DMS 273 (cell line): ENCODE measurements around the gene CYSLTR2.
"Not testable (repeated sequence)": the region's sequence is repeated elsewhere in the genome, so short reads cannot be mapped to it uniquely, and the experiment has no call there.

Source experiments
- DNase-seq: peaks from one replicate; lab custom pipeline; 2025; ENCODE audit not compliant: unreplicated experiment; lab: John Stamatoyannopoulos, UW

The CYSLTR2 gene

DNA sequence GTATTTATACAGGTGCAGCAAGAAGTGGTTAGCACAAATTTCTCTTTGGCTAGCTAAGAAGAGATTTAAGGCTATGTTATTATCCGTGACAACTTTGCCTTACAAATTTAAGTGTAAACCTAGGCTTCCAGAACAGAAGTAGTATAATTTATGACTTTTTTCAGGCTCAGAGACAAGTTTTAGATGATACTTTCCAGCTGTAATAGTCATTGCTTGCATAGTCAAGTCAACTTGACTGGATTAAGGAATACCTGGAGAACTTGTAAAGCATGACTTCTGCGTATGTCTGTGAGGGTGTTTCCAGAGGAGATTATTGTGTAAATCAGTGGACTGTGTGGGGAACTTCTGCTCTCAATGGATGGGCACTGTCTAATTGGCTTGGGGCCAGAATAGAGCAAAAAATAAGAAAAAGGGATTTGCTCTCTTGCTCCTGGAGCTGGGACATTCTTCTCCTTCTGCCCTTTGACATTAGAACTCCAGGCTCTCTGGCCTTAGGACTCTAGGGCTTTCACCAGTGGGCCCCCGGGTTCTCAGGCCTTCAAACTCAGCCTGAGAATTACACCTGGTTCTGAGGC is 33.0 kb downstream of the CYSLTR2 start:
- DNase-seq, result no peak

DNA sequence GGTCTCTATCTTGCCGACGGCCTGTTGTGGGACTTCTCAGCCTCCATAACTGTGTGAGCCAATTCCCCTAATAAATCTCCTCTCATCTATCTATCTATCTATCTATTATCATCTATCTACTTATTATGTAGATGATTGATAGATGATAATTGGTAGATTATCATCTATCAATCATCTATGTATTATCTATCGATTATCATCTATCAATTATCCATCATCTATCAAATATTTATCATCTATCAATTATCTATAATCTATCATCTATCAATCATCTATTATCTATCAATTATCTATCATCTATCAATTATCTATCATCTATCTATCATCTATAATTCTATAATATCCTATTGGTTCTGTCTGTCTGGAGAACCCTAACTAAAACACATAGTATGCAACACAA is 33.5 kb downstream of the CYSLTR2 start:
- no peak for DNase-seq

DNA sequence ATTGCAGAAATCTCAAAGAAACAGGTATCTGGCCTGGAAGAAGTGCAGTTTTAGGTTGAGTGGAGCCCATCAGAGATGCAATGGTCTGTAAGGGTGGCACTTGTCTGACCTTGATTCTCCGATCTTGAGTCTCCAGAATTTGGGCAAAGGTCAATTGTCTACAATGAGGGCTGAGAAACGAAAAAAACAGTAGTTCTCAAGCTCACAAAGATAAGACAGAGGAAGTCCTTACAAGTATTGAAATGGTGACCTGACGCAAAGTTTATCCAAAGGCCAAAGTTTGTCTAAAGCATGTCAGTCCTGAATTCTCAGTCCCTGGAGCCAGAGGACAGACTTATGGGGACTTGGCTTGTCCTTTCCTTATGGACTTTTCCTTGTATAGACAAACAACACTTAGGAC is 40.3 kb downstream of the CYSLTR2 start:
- DNase-seq, result no peak

DNA sequence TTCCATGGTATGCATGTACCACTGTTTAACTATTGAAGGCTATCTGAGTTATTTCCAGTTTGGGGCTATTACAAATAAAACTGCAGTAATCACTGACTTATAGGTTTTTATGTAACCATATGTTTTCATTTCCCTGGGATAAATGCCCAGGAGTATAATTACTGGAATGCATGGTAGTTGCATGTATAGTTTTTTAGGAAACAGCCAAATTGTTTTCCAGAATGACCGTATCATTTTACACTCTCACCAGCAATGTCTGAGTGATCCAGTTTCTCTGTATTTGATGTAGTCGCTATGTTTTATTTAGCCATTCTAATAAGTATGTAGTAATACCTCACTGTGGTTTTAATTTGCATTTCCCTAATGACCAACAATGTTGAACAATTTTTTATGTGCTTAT is 42.0 kb downstream of the CYSLTR2 start:
- DNase-seq, result no peak

DNA sequence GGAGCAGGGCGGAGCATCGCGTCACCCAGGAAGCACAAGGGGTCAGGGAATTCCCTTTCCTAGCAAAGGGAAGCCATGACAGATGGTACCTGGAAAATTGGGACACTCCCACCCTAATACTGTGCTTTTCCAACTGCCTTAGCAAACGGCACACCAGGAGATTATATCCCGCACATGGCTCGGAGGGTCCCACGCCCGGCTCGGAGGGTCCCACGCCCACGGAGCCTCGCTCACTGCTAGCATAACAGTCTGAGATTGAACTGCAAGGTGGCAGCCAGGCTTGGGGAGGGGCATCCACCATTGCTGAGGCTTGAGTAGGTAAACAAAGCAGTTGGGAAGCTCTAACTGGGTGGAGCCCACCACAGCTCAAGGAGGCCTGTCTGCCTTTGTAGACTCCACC is 42.9 kb downstream of the CYSLTR2 start:
- DNase-seq, result not testable (repeated sequence)

DNA sequence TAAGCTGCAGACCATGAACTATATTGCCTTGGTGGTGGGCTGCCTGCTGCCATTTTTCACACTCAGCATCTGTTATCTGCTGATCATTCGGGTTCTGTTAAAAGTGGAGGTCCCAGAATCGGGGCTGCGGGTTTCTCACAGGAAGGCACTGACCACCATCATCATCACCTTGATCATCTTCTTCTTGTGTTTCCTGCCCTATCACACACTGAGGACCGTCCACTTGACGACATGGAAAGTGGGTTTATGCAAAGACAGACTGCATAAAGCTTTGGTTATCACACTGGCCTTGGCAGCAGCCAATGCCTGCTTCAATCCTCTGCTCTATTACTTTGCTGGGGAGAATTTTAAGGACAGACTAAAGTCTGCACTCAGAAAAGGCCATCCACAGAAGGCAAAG is 53.7 kb downstream of the CYSLTR2 start:
- DNase-seq, result no peak

DNA sequence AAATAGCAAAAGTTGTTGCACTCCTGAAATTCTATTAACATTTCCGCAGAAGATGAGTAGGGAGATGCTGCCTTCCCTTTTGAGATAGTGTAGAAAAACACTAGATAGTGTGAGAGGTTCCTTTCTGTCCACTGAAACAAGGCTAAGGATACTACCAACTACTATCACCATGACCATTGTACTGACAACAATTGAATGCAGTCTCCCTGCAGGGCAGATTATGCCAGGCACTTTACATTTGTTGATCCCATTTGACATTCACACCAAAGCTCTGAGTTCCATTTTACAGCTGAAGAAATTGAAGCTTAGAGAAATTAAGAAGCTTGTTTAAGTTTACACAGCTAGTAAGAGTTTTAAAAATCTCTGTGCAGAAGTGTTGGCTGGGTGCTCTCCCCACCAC is 55.0 kb downstream of the CYSLTR2 start:
- DNase-seq, result no peak

DNA sequence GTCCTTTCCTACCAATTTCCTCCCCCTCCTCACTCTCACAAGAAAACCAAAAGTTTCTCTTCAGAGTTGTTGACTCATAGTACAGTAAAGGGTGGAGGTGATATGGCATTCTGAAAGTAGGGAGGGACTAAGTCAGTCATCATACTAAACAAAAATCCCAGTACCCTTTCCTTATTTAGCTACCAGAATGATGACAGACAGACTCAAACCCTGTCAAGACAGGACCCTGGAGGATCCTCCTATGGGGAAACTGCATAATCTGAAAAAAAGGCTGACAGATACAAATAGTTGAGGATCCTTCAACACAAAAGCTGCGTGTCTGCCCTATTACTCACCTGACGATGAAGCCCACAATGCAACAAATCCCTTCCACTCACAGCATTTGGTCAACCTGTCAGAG is 55.5 kb downstream of the CYSLTR2 start:
- DNase-seq, result no peak

DNA sequence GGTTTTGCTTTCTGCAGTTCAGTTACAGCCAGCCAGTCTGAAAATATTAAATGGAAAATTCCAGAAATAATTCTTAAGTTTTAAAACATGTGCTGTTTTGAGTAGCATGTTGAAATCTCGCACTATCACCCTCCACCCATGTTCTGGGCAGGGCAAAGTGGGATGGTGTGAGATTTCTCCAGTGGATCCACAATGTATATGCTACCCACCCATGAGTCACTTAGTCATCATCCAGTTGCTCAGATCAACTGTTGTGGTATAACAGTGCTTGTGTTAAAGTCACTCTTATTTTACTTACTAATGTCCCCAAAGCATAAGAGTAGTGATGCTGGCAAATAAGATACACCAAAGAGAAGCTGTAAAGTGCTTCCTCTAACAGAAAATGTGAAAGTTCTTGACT is 56.4 kb downstream of the CYSLTR2 start:
- no peak for DNase-seq

DNA sequence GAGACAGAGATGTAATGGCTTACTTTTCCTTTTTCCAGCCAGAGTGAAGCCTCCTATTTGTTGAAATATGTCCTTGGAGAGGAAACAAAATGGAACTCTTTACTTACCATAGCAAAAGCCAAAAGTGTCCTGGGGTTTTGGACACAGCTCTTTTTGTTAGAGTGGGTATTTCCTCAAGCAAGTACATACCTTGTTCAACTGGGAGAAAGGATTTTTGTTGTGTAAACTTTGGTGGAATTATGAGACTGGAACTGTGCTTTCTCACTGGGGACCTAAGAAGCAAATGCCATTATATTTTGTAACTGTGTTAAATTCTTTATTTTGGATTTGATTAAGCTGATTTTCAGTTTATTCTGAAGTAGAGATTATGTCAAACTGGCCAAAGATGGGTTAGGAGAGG is 58.4 kb downstream of the CYSLTR2 start:
- DNase-seq, result no peak

DNA sequence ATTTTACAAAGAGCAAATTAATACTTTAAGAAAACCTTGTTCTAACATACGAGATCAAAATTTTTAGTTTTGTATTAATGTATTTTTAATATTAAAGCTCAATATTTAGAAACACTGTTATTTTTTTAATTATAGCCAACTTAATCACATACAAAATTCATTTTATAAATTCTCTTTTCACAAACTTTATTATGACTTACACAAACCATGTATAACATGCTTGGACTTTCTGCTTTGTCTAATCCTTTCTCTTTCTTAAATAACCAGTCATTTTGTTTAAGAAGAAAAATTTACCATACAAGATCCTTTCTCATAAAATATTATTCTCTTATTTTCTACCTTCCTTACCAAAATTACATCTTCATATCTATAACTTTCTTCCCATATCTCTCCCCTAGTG is 62.2 kb downstream of the CYSLTR2 start:
- no peak for DNase-seq

DNA sequence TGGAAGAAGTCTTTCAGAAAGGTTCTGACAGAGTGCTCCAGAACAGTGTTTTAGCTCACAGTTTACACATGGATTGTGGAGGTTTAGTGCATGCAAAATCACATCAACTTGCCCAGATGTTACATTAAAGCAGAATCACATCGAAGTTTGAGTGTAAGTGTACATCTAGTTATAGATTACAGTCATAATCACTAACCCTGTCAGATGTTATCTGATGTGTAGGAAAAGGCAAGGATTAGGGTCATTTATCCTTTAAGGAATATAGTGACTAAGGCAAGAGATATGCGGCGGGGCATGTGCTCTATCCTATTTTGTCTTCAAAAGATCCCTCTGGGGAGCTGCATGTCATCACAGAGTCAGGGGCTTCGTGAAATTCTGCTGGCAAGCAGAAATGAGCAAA is 66.9 kb downstream of the CYSLTR2 start:
- no peak for DNase-seq

DNA sequence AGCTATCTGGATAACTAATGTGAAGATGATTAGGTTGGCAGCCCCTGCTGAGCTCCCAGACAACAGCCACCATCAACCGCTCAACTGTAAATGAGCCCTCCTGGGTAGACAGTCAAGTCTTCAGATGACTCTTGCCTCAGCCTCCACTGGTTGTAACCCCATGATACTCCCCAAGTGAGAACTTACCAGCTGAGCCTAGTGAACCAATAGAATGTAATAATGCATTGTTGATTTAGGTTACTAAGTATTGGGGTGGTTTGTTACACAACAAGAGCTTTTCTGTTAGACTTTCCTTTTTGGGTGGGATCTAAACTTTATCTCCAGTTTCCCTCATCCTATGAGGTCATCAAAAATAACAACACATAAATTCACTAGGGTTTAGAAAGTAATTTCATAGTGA is 69.4 kb downstream of the CYSLTR2 start:
- DNase-seq, result no peak

DNA sequence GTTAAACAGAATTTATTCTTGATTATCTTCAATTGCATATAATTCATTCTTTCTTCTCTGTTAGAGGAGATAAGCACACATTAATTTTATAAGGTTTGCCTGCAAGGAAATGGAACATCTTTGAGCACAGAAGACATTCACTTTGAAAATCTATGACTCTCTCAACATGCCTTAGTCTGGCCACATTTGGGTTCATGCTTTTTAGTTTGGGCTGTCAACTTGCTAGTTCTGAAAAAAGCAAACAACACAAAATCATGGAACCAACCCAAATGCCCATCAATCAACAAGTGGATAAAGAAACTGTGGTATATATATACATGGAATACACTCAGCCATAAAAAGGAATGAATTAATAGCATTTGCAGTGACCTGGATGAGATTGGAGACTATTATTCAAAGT is 71.5 kb downstream of the CYSLTR2 start:
- DNase-seq, result no peak

DNA sequence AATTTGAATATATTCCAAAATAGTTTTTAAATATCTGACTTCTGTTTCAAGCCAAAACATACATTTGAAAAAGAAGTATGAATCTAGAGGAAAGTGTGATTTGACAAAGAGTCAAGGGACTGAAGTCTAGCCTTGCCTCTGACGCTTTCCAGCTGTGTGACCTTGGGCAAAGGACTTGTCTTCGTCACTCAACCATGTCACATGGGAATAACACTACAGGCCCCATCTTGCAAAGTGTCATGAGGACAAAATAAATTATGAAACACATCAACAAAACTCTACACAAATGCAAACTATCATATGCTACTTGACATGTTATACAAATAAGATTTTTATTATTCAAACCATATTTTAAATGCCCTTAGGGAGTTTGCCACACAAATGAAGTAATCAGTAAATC is 73.0 kb downstream of the CYSLTR2 start:
- no peak for DNase-seq

DNA sequence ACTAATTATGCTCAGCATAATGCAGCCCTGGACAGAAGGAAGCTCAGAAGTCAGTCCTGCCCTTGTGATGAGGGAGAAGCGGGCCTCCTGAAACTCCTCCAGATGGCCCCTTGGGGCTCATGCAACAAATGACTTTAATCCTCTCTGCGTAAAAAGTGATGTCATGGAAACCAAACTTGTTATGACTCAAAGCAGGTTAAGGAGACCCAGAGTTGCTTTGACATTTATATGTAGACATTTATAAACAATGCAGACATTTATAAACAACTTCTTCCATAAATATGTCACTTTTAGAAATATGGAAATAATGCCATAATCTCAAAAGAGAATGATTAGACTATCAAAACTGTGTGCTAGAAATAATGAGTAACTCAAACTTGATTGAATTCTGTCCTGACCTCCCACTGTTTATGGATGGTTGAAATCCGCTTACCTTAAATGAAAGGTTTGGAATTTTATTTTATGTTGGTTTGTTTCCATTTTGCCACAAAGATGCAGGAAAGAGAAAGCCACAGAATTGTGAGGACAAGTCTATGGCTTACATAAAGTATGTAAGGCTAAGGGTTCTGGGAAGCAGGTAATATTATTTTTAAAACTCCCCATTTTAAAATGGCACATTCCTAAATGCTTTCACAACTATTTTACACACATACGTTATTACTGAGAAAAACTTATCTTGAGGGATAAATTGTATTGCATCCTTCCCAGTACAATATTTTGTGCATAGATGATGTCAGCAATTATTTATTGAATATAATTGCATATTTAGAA is 73.7 kb downstream of the CYSLTR2 start:
- no peak for DNase-seq

DNA sequence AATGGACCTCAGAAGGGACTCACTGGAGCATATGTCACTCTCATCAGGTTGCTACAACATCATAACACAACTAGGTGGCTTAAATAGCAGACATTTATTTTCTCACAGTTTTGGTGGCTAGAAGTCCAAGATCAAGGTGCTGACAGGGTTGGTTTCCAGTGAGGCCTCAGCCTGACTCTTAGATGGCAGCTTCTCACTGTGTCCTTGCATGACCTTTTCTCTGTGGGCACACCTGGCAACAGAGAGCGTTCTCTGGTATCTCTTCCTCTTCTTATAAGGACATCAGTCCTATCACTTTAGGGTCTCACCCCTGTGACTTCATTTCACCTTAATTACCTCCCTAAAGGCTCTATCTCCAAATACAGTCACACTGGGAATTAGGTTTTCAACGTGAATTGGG is 74.5 kb downstream of the CYSLTR2 start:
- DNase-seq, result no peak

DNA sequence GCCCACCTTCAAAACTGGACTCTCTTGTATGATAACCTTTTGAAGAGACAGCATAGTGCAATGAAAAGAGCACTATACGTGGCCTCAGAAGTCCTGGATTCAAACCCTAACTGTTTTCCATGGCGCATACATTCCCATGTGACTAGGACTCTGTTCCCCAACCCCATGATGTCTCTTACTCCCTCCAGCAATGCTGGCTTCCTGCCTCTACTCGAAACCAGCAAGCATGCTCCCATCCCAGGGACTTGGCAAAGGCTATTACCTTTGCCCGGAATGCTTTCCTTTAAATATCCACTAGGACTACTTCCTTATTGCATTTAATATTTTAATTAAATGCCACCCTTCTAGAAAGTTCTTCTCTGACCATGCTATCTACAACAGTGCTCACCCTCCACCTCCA is 75.1 kb downstream of the CYSLTR2 start:
- no peak for DNase-seq

DNA sequence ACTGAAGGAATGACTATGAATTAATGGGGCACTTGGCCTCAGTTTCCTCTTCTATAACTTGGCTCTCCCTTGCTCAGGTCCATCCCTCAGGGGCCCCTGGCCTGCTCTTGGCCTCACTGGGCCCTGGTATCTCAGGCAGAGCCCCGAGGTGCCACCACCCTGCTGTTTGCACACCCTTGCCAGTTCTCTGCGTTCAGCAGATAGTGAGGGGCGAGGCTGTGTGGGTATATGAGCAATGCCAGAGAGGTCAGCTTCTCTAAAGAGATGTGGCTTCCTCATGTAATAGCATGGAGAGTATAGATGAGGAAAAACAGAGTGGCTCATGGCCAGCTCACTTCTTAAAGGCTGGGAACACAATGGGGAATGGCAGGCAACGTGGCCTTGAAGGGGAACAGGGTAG is 76.1 kb downstream of the CYSLTR2 start:
- no peak for DNase-seq

DNA sequence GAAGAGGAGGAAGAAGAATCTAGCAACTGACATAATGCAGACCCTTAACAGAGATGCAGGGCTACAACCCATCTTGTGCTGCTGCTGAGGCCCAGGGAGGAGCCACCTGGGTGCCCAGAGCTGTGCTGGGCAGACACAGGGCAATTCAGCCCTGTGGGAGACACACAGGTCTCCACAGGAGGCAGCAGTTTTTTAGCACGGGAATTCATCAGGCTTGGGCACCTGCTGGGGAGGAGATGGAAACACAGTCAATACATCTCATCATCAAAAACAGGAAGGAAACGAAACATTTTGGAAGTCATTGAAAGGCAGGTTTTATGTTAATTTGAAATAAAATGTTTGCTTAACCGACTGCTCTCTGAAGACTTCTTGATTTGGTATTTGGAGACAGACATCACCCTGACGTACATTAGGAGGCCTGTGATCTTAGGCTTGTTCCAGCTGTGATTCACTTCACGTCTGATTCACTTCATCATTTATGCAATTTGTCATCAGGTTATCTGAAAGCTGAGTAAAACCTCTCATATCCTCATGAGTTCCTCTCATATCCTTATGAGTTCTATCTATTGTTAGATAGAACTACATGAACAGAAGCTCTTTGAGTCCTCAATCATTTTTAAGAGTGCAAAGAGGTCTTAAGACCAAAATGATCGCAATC is 77.4 kb downstream of the CYSLTR2 start:
- no peak for DNase-seq

DNA sequence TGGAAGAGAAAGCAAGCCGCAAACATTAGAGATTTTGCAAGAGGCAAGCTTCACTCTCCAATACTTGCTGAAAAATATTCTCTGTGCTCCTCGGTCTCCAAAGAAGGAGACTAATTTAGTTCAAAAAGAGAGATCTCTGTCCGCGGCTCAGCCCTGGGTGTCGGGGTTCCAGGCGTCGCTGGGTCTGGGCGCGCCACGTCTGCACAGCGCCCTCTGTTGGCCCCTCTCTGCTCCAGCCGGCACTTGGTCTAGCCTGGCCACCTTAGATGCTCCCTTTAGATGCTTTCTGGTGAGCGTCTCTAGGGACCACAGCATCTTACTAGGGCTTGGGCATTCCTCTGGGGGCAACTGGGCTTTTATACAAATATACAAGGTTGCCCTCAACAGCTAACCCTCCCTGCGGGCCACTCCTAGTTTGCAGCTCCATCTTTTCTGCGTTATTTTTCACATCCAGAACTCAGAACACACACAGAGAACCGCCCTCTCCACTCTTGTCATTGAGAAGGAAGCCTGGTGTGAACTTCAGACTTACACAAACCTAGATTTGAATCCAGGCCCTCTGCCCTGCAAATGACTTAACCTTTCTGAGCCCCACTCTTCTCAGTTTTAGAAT is 78.3 kb downstream of the CYSLTR2 start:
- peak; percentile 6 for DNase-seq

DNA sequence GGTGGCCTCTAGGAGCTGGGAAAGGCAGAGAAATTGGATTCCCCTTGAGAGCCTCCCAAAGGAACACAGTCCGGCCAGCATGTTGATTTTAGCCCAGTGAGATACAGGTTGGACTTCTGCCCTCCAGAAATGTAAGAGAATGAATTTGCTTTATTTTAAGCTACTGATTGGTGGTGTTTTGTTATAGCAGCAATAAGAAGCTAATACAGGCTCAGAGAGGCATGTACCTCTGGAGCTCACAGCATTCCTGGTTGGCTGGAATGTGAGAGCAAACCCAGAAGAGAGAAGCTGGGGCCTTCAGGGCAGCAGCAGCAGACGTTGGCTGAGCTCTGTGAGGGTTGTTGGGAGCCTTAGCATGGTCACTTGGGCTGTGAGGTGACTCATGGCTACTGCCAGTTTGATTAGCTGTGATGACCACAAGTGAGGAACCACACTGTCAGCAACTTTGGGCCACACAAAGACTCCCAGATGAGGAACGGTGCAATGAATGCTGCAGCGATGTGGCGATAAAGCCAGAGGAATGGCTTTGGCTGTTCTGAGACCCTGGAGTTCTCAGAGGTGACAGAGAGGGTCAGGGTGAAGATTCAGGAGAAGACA is 80.1 kb downstream of the CYSLTR2 start:
- no peak for DNase-seq
